Measurements from ENCODE around the gene TLE4.

GRCh38 chr9:79632705-79633104 lies 60.9 kb downstream of the TLE4 start:
- TF ChIP-seq HDAC6 (IDR thresholded peaks at IDR 0.05; ENCODE audit: low read depth, low read length): no peak
- no peak for TF ChIP-seq CTCF (CRISPR knock-in tag; IDR thresholded peaks at IDR 0.05)
- no peak for TF ChIP-seq GFI1 (CRISPR knock-in tag; IDR thresholded peaks at IDR 0.05; ENCODE audit: borderline replicate concordance)
- no peak for TF ChIP-seq SP2 (CRISPR knock-in tag; IDR thresholded peaks at IDR 0.05)
- TF ChIP-seq RFX5 (IDR thresholded peaks at IDR 0.05; ENCODE audit: low read depth, low read length): no peak
- no peak for TF ChIP-seq EZH2 (conservative IDR thresholded peaks at IDR 0.05; ENCODE audit: low read depth, low read length)
- no peak for TF ChIP-seq ZBTB49 (CRISPR knock-in tag; IDR thresholded peaks at IDR 0.05; ENCODE audit: borderline replicate concordance)
- TF ChIP-seq ZXDC (CRISPR knock-in tag; IDR thresholded peaks at IDR 0.05): no peak
- TF ChIP-seq ZNF530 (CRISPR knock-in tag; IDR thresholded peaks at IDR 0.05; ENCODE audit: low read depth): no peak
- no peak for TF ChIP-seq POLR2G (IDR thresholded peaks at IDR 0.05; ENCODE audit: low read depth, low read length)

Measured in HepG2 (cell line).